GM21423 (cell line): ENCODE data around the gene PSMG4.

ENCODE experiments used
- ATAC-seq: cut with Tn5 transposase; IDR thresholded peaks from one replicate; pipeline ENCODE4 v1.9.1; 2021; ENCODE audit warnings: mild to moderate bottlenecking, moderate library complexity; ENCODE audit not compliant: unreplicated experiment

Gene PSMG4

GRCh38 chr6:3273707-3274521 lies 15.2 kb downstream of the PSMG4 start:
- no peak for ATAC-seq

GRCh38 chr6:3276174-3277167 lies 17.7 kb downstream of the PSMG4 start:
- ATAC-seq = no peak

DNA sequence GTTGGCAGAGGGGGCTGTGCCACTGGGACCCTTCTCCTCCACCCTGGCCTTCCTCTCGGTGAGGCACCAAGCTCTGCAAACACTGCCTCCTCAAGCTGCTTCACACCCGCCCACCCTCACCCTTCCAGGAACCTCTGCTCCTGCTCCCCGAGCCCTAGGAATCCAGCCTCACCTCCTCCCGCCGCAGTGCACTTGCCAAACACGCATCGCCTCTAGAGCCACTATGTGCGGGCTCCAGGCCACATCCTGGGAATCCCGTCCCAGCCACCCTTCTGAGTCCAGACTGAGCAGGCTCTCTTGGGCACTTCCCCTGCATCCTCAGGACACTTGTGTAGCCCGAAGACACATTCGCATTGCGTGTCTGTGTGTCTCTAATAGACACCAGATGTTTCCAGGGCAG lies 18.5 kb downstream of the PSMG4 start:
- no peak for ATAC-seq

- ATAC-seq = no peak
These were observed 19.2 kb downstream of the PSMG4 start for GRCh38 chr6:3277851-3278416.

GRCh38 chr6:3278691-3279090 lies 19.9 kb downstream of the PSMG4 start:
- no peak for ATAC-seq

- ATAC-seq = no peak
These were observed 21.3 kb downstream of the PSMG4 start for GRCh38 chr6:3280091-3280490.

DNA sequence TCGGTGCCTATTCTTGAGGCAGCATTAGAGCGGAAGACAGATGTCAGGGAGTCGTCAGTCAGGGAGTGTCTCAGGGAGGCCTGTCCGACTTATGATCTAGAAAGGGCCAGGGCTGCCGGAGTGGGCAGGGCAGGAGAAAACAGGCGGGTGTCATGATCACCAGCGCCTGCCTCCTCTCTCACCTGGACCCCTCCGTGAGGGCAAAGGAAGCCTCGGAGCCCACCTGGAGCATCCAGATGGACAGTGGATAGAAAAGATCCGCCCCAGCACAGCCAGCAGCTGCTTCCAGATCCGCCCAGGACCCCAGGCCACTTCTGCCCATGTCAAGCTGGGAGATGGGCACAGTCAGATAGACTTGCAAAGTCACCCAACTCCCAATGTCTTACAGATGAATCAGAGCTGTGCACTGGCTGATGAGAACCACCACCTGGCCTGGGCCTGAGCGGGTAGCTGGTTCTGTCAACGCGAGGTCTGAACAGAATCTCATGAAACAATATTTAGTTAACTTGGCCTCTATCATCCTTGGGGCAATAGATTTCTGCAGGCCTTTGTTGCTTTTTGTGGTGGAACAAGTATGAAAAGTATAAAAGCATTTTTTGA lies 22.2 kb downstream of the PSMG4 start:
- no peak for ATAC-seq

DNA sequence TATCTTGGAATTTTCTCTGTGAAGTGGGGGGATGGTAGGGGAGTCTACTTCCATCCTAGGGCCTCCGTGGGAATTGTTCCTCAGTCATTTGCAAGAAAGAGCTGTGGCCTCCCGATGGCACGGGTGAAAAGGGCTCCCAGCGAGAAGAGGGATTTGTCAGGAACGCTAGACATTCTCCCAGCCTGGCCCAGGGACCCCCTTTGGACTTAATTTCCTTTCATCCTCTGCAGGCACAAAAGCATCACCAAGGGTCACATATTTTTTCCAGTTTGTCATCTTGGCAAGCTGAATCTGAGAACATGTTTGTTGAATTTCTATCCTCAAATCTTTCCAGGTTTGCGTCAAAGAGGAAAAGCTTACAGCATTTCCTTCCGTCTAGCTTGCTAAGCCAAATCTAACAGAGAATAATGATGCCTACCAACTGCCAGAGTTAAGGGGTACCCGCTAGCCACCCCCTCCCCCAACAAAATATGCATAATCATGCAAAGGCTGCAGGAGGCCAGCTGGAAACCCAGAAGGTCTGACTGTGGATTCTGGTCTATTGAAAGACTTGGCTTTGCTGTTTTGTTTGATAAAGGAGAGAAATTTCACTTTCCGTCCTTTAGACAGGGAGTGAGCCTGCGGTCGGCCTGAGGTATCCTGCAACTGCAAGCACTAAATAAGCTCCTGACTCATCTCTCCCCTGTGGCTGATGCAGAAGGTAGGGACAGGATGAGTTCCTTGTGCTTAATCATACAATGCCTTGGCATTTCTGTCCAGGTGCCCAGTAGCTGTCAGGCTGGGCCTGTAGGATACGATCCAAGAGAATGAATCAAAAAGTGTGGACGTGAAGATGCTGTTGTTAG lies 23.1 kb downstream of the PSMG4 start:
- no peak for ATAC-seq

- no peak for ATAC-seq
These were observed 23.9 kb downstream of the PSMG4 start for GRCh38 chr6:3282476-3283236.

GRCh38 chr6:3283241-3283640 lies 24.5 kb downstream of the PSMG4 start:
- ATAC-seq = no peak

DNA sequence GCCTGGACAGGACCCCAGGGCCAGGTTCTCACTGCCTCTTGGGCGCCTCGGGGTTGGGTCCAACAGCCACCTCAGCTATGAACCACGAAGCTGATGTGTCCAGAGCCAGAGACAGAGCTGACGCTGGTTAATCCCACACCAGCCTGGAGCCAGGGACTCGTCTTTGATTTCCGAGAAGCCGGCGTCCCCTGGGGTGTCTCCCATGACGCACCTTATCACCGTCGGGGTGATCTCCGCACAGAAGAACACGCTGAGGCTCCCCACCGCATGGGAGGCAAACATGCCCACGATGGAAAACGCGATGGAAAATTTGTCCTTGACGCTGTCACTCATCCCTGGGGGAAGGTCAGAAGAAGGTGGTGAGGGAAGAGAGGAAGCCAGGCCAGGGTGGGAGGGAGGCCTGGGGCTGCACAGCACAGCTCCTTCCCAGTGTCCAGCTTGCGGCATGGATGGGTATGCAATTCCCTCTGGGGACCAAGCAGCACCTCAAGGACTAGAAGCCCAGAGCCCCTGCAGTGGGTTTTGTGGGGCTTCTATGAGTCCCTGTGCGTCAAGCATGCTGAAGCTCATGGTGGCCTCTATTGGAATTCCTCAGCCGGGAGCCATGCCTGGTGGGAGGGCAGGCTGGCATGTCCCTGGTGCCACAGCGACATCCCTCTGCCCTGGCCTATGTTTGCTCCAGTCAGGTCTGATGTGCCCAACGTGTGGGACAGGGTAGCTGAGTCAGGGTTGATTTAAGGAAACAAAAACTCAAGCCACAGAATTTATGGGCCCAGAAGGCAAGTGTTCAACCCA lies 25.1 kb downstream of the PSMG4 start:
- ATAC-seq = no peak

DNA sequence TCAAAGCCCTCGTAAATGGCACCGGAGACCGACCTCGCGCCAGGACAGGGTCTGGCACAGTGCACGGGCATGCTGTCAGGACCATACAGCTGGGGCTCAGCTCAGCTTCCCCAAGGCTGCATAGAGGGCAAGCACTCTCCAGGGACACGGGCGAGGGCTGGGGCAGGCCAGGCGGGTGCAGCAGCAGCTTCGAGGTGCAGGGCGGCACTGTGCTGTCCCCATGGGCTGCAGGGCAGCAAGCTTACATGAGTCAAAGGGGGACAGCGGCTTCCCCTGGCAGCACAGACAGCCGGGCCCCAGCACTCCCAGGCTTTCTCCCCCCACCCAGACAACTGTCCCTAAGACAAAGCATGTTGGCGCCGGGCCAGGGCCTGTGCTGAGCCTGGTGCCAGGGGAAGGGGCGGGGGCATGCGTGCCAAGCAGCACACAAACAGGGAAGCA lies 25.7 kb downstream of the PSMG4 start:
- no peak for ATAC-seq

DNA sequence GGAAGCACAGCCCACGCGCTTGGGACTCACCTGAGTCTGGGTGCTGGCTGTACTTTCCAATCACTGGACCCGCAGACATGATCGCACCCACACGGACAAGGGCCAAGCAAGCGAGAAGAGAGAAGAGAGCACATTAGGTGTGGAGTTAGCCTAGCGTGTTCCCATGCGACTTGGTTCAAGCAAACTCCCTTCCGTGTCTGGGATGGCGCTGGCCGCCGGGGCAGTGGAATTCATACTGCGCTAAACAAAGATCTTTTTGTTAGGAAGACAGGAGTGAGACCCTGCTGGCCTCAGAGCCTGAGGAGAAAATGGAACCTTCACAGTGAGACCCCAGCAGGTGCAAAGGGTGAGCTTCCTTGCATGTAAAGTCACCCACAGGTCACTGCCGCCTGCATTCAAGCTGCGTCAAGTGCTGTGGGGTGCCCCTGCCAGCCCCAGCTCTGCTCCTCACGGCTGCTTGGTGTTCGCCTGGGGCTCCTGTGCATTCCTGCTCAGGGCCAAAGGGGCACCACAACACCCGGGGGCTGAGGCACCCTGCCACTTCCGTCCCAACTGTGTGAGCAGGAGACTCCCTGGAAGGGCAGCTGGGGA lies 26.4 kb downstream of the PSMG4 start:
- no peak for ATAC-seq

DNA sequence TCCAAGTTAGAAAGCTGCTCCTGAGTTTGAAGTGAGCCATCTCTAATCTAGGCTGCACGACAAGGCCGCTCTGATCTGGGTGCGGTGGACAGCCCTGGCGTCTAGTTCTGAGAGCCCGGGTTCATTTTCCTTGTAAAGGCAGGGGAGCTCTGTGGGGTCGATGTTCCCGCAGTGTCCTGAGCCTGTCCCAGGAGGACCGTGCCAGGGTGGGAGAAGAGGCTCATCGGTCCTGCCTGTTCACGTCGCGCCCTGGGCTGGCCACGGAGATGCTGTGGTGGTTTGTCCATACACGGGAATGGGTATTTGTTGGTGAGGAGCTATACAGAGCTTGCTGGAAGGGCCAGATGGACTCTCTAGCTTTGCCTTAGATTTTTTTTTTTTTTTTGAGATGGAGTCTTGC lies 27.0 kb downstream of the PSMG4 start:
- ATAC-seq = no peak

GRCh38 chr6:3286641-3287171 lies 28.0 kb downstream of the PSMG4 start:
- ATAC-seq = no peak

DNA sequence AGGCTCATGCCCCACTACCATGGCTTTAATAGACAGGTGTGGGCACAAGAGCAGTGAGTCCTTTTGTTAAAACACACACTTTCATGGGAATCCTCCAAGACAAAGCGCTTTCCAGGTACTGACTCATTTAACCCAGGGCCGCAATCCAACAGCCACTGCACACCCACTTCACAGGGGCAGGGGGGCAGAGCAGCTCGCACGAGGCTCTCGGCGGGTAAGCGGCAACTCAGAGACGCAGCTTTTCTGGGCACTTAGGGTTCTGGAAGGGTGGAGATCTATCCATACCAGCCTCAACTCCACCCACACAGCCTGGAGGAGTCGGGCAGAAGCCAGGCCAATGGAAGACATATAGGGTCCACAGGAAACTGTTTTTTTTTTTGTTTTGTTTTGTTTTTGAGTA lies 28.6 kb downstream of the PSMG4 start:
- no peak for ATAC-seq

DNA sequence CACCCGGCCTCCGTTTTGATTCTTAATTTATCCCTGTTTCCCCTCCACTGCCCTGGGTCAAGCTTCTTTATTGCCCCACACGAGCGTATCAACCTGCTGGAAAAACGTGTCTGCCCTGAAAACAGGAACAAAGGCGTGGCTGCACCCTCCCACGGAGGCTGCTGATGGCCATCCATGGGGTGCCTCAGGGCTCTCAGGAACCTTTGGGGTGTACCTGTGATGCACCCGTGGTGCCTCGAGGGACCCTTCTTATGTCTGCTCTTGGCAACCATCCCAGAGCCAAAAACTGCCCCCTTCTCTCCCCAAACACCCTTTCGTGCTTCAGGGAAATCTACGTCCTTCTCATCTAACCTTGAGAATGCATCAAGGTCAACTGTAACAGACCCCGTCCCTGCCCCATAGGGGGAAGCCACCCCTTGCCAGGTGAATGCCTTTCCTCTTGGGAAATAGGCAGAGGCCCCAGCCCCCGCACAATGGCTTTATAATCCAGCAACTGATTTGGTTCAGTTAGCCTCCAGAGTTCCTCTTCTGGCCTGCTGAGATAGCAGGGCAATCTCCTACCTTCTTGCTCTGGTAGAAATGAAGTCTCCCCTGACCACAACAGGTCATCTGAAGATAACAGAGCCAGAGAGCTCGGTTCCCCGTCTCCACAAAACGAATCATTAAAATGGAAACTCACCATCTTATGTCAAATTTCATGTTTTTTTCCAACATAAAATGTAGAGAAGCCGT lies 29.4 kb downstream of the PSMG4 start:
- no peak for ATAC-seq
